ENCODE data around the gene UBTD1.

GRCh38 chr10:97547962-97548361 is 49.2 kb downstream of the UBTD1 start:
- TF ChIP-seq POLR2A (IDR thresholded peaks at IDR 0.05) (no peak), POLR2AphosphoS5 (IDR thresholded peaks at IDR 0.05) (no peak)
- TF ChIP-seq, protein P1, sequence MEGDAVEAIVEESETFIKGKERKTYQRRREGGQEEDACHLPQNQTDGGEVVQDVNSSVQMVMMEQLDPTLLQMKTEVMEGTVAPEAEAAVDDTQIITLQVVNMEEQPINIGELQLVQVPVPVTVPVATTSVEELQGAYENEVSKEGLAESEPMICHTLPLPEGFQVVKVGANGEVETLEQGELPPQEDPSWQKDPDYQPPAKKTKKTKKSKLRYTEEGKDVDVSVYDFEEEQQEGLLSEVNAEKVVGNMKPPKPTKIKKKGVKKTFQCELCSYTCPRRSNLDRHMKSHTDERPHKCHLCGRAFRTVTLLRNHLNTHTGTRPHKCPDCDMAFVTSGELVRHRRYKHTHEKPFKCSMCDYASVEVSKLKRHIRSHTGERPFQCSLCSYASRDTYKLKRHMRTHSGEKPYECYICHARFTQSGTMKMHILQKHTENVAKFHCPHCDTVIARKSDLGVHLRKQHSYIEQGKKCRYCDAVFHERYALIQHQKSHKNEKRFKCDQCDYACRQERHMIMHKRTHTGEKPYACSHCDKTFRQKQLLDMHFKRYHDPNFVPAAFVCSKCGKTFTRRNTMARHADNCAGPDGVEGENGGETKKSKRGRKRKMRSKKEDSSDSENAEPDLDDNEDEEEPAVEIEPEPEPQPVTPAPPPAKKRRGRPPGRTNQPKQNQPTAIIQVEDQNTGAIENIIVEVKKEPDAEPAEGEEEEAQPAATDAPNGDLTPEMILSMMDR (IDR thresholded peaks at IDR 0.05 in 8 of 11, conservative IDR thresholded peaks at IDR 0.05 in 3 of 11) = no peak

Measured in spleen (tissue), 7 donors.